ENCODE results near the gene WAC.

DNA sequence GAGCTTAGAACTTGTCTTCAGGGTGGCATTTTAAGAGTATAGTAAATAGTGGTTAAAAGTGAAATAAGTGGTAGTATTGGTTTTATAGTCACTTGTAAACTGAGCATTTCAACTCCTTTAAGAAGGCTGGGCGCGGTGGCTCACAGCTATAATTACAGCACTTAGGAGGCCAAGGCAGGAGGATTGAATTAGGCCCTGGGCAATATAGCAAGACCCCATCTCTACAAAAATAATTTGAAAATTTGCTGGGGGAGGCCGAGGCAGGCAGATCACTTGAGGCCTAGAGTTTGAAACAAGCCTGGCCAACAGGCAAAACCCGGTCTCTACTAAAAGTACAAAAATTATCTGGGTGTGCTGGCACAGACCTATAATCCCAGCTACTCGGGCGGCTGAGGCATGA, 80.0 kb downstream of the WAC start:
- TF ChIP-seq, protein P1, sequence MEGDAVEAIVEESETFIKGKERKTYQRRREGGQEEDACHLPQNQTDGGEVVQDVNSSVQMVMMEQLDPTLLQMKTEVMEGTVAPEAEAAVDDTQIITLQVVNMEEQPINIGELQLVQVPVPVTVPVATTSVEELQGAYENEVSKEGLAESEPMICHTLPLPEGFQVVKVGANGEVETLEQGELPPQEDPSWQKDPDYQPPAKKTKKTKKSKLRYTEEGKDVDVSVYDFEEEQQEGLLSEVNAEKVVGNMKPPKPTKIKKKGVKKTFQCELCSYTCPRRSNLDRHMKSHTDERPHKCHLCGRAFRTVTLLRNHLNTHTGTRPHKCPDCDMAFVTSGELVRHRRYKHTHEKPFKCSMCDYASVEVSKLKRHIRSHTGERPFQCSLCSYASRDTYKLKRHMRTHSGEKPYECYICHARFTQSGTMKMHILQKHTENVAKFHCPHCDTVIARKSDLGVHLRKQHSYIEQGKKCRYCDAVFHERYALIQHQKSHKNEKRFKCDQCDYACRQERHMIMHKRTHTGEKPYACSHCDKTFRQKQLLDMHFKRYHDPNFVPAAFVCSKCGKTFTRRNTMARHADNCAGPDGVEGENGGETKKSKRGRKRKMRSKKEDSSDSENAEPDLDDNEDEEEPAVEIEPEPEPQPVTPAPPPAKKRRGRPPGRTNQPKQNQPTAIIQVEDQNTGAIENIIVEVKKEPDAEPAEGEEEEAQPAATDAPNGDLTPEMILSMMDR (IDR thresholded peaks at IDR 0.05), result no peak
- no peak for TF ChIP-seq EP300 (IDR thresholded peaks at IDR 0.05)
- no peak for TF ChIP-seq POLR2A (IDR thresholded peaks at IDR 0.05)
